Measurements from ENCODE around the gene CFAP46. TPM values are rescaled to one million over a fixed set of nuclear protein-coding genes. Genes with fewer than 3 reads are reported as not detected.
A peak's percentile ranks its signal among the peaks of the same experiment; 100 is the strongest.

CFAP46 gene
- total RNA-seq, 1 donor from 2014 or later: 15.4 TPM

DNA sequence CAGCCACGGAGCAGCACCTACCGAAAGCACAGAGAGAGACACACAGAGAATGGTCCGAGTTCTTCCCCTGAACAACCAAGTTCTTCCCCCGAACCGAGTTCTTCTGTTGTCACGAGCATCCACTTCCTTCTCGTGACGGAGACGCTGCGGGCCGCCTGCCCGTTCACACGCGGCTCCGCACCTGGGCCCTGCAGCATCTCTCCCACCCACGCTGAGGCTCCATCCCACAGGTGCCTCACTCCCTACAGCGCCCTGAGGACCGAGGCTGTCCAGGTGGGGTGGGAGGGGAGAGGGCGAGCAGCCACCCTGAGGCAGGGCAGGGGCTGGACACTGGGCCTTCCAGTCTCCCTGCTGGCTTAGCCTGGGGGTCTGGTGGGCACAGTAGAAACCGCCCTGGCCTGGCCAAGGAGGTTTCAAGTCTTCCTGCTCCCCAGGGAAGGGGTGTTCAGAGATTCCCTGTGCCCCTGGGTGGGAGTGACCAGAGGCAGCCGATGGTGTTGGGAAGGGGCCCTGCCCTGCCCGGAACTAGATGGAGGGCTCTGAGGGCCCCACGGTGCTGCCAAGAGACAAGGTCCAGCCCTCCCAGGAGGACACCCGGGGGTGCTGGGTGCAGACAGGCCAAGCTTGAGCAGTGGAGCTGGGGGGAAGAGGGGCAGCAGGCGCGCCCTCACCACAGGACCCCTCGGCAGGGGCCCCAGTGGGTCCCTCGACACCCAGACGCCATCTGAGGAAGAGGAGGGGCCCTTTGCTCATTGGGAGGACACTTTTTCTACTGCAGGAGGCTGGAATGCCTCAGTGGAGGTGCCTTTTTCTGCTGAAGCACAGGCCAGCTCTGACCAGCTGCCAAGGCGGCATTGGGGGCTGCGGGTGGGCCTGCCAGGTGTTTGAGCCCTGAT is 151.2 kb downstream of the CFAP46 start:
- H3K4me3 Mint-ChIP-seq (ENCODE audit: low read depth): peak overlapping the region; percentile 47
- no peaks in the 10 kb centered on the region for H3K4me1 Mint-ChIP-seq (ENCODE audit: low read depth)
- H3K36me3 Mint-ChIP-seq (ENCODE audit: insufficient read depth): no peaks in the 10 kb centered on the region
- no peaks in the 10 kb centered on the region for H3K9me3 Mint-ChIP-seq (ENCODE audit: low read depth)
- H3K27ac Mint-ChIP-seq: no peak overlapping the region
- peaks cover 16% of the 10 kb centered on the region for H3K27me3 Mint-ChIP-seq
- TF ChIP-seq, protein P1, sequence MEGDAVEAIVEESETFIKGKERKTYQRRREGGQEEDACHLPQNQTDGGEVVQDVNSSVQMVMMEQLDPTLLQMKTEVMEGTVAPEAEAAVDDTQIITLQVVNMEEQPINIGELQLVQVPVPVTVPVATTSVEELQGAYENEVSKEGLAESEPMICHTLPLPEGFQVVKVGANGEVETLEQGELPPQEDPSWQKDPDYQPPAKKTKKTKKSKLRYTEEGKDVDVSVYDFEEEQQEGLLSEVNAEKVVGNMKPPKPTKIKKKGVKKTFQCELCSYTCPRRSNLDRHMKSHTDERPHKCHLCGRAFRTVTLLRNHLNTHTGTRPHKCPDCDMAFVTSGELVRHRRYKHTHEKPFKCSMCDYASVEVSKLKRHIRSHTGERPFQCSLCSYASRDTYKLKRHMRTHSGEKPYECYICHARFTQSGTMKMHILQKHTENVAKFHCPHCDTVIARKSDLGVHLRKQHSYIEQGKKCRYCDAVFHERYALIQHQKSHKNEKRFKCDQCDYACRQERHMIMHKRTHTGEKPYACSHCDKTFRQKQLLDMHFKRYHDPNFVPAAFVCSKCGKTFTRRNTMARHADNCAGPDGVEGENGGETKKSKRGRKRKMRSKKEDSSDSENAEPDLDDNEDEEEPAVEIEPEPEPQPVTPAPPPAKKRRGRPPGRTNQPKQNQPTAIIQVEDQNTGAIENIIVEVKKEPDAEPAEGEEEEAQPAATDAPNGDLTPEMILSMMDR (IDR thresholded peaks at IDR 0.05; ENCODE audit: unreplicated experiment): no peak
- no peak for DNase-seq (ENCODE audit: low spot score, unreplicated experiment)

DNA sequence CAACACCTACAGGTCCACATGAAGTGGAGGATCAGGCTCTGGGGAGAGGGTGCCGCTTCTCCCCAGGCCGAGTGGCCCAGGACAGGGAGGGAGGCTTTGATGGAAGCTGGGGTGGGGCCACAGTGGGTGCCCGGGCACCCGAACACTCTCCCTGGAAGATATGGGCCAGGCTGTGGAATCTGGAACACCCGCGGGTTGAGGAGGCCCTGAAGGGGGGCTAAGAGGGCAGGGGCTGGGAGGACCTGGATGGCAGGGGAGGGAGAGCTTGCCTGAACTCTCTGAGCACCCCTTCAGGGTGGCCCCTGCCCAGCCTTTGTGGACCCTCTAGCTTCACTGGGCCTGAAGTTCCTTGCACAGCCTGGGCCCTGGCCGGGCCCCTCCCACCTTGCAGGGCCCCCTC is 151.9 kb downstream of the CFAP46 start:
- Mint-ChIP-seq H3K4me3 (ENCODE audit: low read depth) (no peak overlapping the region), H3K27ac (no peak overlapping the region), H3K4me1 (ENCODE audit: low read depth) (no peaks in the 10 kb centered on the region), H3K9me3 (ENCODE audit: low read depth) (no peaks in the 10 kb centered on the region), H3K36me3 (ENCODE audit: insufficient read depth) (no peaks in the 10 kb centered on the region), H3K27me3 (peaks cover 14% of the 10 kb centered on the region)
- TF ChIP-seq, protein P1 (IDR thresholded peaks at IDR 0.05; ENCODE audit: unreplicated experiment): no peak
- DNase-seq (ENCODE audit: low spot score, unreplicated experiment): no peak

DNA sequence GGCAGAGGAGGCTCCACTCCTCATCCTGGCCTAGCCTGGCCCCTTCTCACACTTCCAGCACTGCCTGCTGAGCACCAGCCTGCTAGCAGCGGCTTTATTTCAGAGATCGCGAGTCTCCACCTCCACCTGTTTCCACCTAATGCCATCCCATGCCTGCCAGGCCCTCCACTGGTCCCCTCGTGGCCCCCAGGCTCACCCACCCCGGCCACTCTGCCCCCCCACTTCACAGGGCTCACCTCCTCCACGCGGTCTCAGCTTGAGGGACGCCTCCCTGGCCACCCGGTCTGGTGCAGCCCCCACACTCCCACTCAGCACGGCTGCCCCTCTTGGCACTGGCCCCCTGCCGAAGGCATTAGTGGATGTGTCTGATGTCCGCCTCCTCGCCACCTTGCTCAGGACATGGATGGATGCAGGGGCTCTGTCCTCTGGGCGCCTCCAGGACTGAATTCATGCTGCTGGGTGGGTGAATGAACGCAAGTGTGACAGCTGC is 152.7 kb downstream of the CFAP46 start:
- DNase-seq (ENCODE audit: low spot score, unreplicated experiment): no peak
- no peak overlapping the region for H3K4me3 Mint-ChIP-seq (ENCODE audit: low read depth)
- TF ChIP-seq, protein P1 (IDR thresholded peaks at IDR 0.05; ENCODE audit: unreplicated experiment): no peak
- no peaks in the 10 kb centered on the region for H3K36me3 Mint-ChIP-seq (ENCODE audit: insufficient read depth)
- H3K9me3 Mint-ChIP-seq (ENCODE audit: low read depth): no peaks in the 10 kb centered on the region
- H3K27ac Mint-ChIP-seq: no peak overlapping the region
- peaks cover 14% of the 10 kb centered on the region for H3K27me3 Mint-ChIP-seq
- no peaks in the 10 kb centered on the region for H3K4me1 Mint-ChIP-seq (ENCODE audit: low read depth)

DNA sequence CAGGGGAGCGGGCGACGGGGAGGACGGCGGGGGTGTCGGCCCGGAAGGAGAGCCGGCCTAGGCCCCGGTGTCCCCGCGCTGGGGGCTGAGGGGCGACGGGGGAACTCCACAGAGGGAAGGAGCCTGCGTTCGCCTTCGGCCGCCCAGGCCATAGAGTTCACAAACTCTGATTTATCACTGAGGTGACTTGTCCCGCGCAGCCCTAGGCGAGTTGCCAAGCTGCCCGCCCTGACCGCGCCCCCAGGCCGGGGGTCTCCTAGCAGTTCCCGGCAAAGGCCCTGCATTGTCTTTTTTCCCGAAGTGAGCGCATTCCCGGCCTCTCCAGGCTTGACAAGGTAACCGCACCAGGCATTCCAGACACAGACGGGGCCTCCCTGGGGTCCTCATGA is 153.5 kb downstream of the CFAP46 start:
- H3K27me3 Mint-ChIP-seq: peaks cover 14% of the 10 kb centered on the region
- TF ChIP-seq, protein P1 (IDR thresholded peaks at IDR 0.05; ENCODE audit: unreplicated experiment): no peak
- H3K4me3 Mint-ChIP-seq (ENCODE audit: low read depth): peak overlapping the region; percentile 48

DNA sequence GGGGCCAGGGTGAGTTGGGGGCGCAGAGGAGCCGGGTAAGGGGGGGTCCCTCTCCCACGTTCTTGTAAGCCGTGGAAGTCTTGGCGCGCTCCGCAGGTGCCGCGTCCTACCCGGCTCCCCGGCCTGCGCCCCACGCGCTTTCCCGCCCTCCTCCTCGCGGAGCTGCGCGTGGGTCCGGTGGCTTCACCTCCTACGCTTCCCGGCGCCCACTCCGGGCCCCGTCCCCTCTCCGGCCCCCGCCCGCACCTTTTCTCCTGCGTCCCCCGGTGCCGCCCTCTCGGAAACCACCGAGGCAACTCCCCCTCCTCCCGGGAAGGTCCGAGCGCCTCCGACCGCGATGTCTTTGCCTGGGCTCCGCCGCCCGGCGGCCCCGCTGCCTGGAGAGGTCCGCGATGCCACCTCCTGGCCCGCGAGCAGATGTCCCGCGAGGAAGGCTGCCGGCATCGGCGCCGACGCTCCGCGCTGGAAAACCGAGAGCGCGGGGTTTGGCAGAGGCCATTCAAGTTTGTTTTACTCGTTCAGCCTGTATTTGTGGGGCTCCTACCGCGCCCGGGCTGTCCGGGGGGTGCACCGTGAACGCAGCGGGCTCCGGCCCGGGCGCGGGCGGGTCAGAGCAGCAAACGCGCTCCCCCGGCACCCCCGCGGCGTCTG is 154.1 kb downstream of the CFAP46 start:
- Mint-ChIP-seq H3K9me3 (ENCODE audit: low read depth) (no peaks in the 10 kb centered on the region), H3K36me3 (ENCODE audit: insufficient read depth) (peaks cover 7% of the 10 kb centered on the region), H3K4me1 (ENCODE audit: low read depth) (no peaks in the 10 kb centered on the region), H3K4me3 (ENCODE audit: low read depth) (peak overlapping the region; percentile 56), H3K27ac (no peak overlapping the region), H3K27me3 (peaks cover 18% of the 10 kb centered on the region)
- no peak for DNase-seq (ENCODE audit: low spot score, unreplicated experiment)
- TF ChIP-seq, protein P1 (IDR thresholded peaks at IDR 0.05; ENCODE audit: unreplicated experiment): peak; percentile 30

More for the DNA sequence above, 153.5 kb downstream of the CFAP46 start:
- Mint-ChIP-seq H3K9me3 (ENCODE audit: low read depth) (no peaks in the 10 kb centered on the region), H3K27ac (peak overlapping the region; percentile 49), H3K4me1 (ENCODE audit: low read depth) (no peaks in the 10 kb centered on the region), H3K36me3 (ENCODE audit: insufficient read depth) (peaks cover 2% of the 10 kb centered on the region)
- DNase-seq (ENCODE audit: low spot score, unreplicated experiment): no peak
